SH-SY5Y (cell line): ENCODE data around the gene REC114.

Source experiments
- GATA2 ChIP-seq: IDR thresholded peaks from 2 replicates; pipeline ENCODE4 v1.6.1; 2011; ENCODE audit warnings: mild to moderate bottlenecking, low read depth, low read length
- GATA3 ChIP-seq: IDR thresholded peaks from 2 replicates; pipeline ENCODE4 v1.6.1; 2011; ENCODE audit warnings: low read depth, mild to moderate bottlenecking, low read length, moderate library complexity

REC114 gene

GRCh38 chr15:73540161-73540560 is 97.2 kb downstream of the REC114 start:
- TF ChIP-seq GATA3 (no peak), GATA2 (no peak)

- TF ChIP-seq GATA2 (no peak), GATA3 (no peak)
Observed at GRCh38 chr15:73541479-73541878, 98.5 kb downstream of the REC114 start.

GRCh38 chr15:73550190-73550589 is 107.2 kb downstream of the REC114 start:
- no peak for TF ChIP-seq GATA2
- TF ChIP-seq GATA3, result no peak

GRCh38 chr15:73555080-73555479 is 112.1 kb downstream of the REC114 start:
- TF ChIP-seq GATA3 (no peak), GATA2 (no peak)

- TF ChIP-seq GATA3, result no peak
- no peak for TF ChIP-seq GATA2
Observed at GRCh38 chr15:73558529-73558928, 115.6 kb downstream of the REC114 start.

GRCh38 chr15:73560501-73561117 is 117.6 kb downstream of the REC114 start:
- TF ChIP-seq GATA3, result no peak
- no peak for TF ChIP-seq GATA2

GRCh38 chr15:73564255-73564654 is 121.3 kb downstream of the REC114 start:
- TF ChIP-seq GATA3 (no peak), GATA2 (no peak)

- TF ChIP-seq GATA3 (no peak), GATA2 (no peak)
Observed at GRCh38 chr15:73567020-73567419, 124.1 kb downstream of the REC114 start.

GRCh38 chr15:73568564-73569280 is 125.8 kb downstream of the REC114 start:
- TF ChIP-seq GATA3, result no peak
- TF ChIP-seq GATA2, result no peak

- TF ChIP-seq GATA2 (no peak), GATA3 (no peak)
Observed at GRCh38 chr15:73569361-73569760, 126.4 kb downstream of the REC114 start.

GRCh38 chr15:73570355-73571032 is 127.5 kb downstream of the REC114 start:
- TF ChIP-seq GATA2, result no peak

GRCh38 chr15:73571346-73571745 is 128.4 kb downstream of the REC114 start:
- TF ChIP-seq GATA2 (no peak), GATA3 (no peak)

GRCh38 chr15:73572296-73572695 is 129.3 kb downstream of the REC114 start:
- TF ChIP-seq GATA2 (no peak), GATA3 (no peak)

GRCh38 chr15:73573037-73573436 is 130.1 kb downstream of the REC114 start:
- TF ChIP-seq GATA2 (no peak), GATA3 (no peak)

- TF ChIP-seq GATA3, result no peak
- no peak for TF ChIP-seq GATA2
Observed at GRCh38 chr15:73573572-73573971, 130.6 kb downstream of the REC114 start.
